MCF 10A (cell line): Measurements from ENCODE around the gene GARS1. TPM values are rescaled to one million over a fixed set of nuclear protein-coding genes. Genes with fewer than 3 reads are reported as not detected.

Source experiments
- BruUV-seq: library from RNA; stranded (reverse); fragments of 400-500 nt; replicated peaks from 2 replicates; lab custom pipeline; 2021; lab: Mats Ljungman, UMichigan
- CTCF ChIA-PET: fragments of 300-600 bp; sonication (Branson Sonifier 250); formaldehyde crosslinking; extraction: SDS; loops from one replicate; lab custom pipeline; 2021; ENCODE audit warnings: antibody characterized with exemption, inconsistent platforms; lab: Yijun Ruan, JAX
- POLR2A ChIA-PET: fragments of 300-600, 350-650 bp; sonication (Branson Sonifier 250); formaldehyde crosslinking; extraction: SDS; loops from one replicate; lab custom pipeline; 2020; ENCODE audit warnings: antibody characterized with exemption, inconsistent platforms; lab: Yijun Ruan, JAX
- DNase-seq: peaks from one replicate; pipeline ENCODE4 v3.0.0-alpha.2; 2018; ENCODE audit not compliant: unreplicated experiment
- H3K27ac Mint-ChIP-seq: one replicate; pipeline ENCODE4 v1.8.0; 2022; ENCODE audit warnings: mild to moderate bottlenecking, low read depth, mixed read lengths; ENCODE audit not compliant: unreplicated experiment
- H3K27me3 Mint-ChIP-seq: one replicate; pipeline ENCODE4 v1.8.0; 2022; ENCODE audit warnings: mixed read lengths; ENCODE audit not compliant: insufficient read depth, unreplicated experiment
- H3K36me3 Mint-ChIP-seq: one replicate; pipeline ENCODE4 v1.8.0; 2022; ENCODE audit warnings: mild to moderate bottlenecking, moderate library complexity, mixed read lengths; ENCODE audit not compliant: insufficient read depth, unreplicated experiment
- H3K4me1 Mint-ChIP-seq: one replicate; pipeline ENCODE4 v1.8.0; 2022; ENCODE audit warnings: mixed read lengths; ENCODE audit not compliant: insufficient read depth, unreplicated experiment
- H3K4me3 Mint-ChIP-seq: one replicate; pipeline ENCODE4 v1.8.0; 2022; ENCODE audit warnings: mild to moderate bottlenecking, moderate library complexity, mixed read lengths; ENCODE audit not compliant: unreplicated experiment
- H3K9me3 Mint-ChIP-seq: one replicate; pipeline ENCODE4 v1.8.0; 2022; ENCODE audit warnings: mixed read lengths; ENCODE audit not compliant: unreplicated experiment
- CTCF ChIP-seq: fragments of 200-600 bp; IDR thresholded peaks from one replicate; pipeline ENCODE4 v1.8.0; 2022; ENCODE audit warnings: antibody characterized with exemption, mild to moderate bottlenecking; ENCODE audit not compliant: unreplicated experiment
- intact Hi-C: fragments of 100-400 bp; cut with micrococcal nuclease; formaldehyde crosslinking; loops from 2 replicates; pipeline ENCODE4 v1.14.1; 2022
- total RNA-seq: library from RNA; stranded (reverse); gene quantifications from 2 replicates; pipeline ENCODE4 v1.2.3, GENCODE V29; 2022

Gene GARS1
- total RNA-seq, 1 experiment from 2014 or later = 386 TPM

DNA sequence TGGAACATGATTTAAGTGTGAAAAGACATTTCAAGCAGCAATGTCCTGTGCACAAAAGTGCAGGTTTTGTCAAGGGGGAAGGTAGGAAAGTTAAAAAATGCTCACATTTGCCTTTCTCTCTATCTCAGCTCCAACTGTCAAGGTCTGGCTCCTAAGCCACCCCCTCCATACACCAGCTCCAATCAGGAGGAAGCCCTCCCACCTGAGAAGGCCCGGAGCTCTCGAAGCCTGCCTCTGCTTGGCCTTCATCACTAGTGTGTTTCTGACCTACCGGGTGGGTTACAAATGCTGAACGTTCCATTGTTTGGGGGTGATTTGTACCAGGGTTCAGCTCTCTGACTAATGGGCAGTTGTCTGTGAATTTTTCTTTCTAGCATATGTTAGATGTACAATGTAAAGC is 73.4 kb downstream of the GARS1 start:
- POLR2A ChIA-PET = no interaction called here
- CTCF ChIA-PET = interaction anchor here (0.6 to 1.8 kb wide), 3 partner anchors 73 to 967 kb away, joined by 3 to 7 read pairs (median 3); no protein-coding TSS in a partner anchor
- no peak overlapping the region for H3K27ac Mint-ChIP-seq
- no peaks in the 10 kb centered on the region for H3K4me1 Mint-ChIP-seq
- BruUV-seq = no TSS peak
- TF ChIP-seq CTCF = no peak
- no peaks in the 10 kb centered on the region for H3K36me3 Mint-ChIP-seq
- H3K4me3 Mint-ChIP-seq = no peak overlapping the region
- H3K9me3 Mint-ChIP-seq = no peaks in the 10 kb centered on the region
- intact Hi-C loops = no loop called here
- H3K27me3 Mint-ChIP-seq = peaks cover 18% of the 10 kb centered on the region
- DNase-seq = no peak

GRCh38 chr7:30671793-30672465 is 77.3 kb downstream of the GARS1 start:
- Mint-ChIP-seq H3K36me3 (no peaks in the 10 kb centered on the region), H3K9me3 (no peaks in the 10 kb centered on the region), H3K27ac (no peak overlapping the region), H3K4me3 (no peak overlapping the region), H3K4me1 (no peaks in the 10 kb centered on the region), H3K27me3 (peaks cover 37% of the 10 kb centered on the region)
- intact Hi-C loops = no loop called here
- ChIA-PET CTCF (interaction anchor here (0.7 to 1.0 kb wide), 2 partner anchors 53 to 68 kb away, joined by 3 read pairs; no protein-coding TSS in a partner anchor), POLR2A (interaction anchor here (0.7 kb wide), 1 partner anchor 23 kb away, joined by 3 read pairs; no protein-coding TSS in a partner anchor)
- DNase-seq = peak; percentile 81
- TF ChIP-seq CTCF = no peak
- BruUV-seq = no TSS peak

DNA sequence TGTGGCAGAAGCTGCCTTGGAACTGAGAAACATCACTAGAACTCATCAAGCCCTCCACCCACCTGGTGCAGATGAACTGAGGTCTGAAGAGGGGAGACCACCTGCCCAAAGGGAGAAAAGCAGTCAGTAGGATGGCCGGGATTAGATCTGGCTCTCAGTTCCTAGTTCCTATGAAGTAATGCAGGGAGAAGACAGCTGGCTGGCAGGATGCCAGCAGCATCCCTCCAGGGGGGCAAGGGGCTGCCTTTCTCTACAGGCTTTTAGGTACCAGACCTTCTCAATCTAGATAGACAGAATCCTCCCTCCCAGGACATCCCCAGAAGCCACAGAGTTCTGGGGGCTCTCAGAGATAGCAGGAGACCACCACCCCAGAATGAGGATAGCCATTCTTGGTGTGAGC is 79.7 kb downstream of the GARS1 start:
- POLR2A ChIA-PET = no interaction called here
- H3K36me3 Mint-ChIP-seq = no peaks in the 10 kb centered on the region
- intact Hi-C loops = no loop called here
- CTCF ChIA-PET = interaction anchor here (2.2 kb wide), 1 partner anchor 66 kb away, joined by 8 read pairs; no protein-coding TSS in a partner anchor
- no peak overlapping the region for H3K4me3 Mint-ChIP-seq
- H3K9me3 Mint-ChIP-seq = no peaks in the 10 kb centered on the region
- no peak overlapping the region for H3K27ac Mint-ChIP-seq
- H3K4me1 Mint-ChIP-seq = no peaks in the 10 kb centered on the region
- no TSS peak for BruUV-seq
- TF ChIP-seq CTCF = no peak
- DNase-seq = no peak
- H3K27me3 Mint-ChIP-seq = peaks cover 56% of the 10 kb centered on the region

DNA sequence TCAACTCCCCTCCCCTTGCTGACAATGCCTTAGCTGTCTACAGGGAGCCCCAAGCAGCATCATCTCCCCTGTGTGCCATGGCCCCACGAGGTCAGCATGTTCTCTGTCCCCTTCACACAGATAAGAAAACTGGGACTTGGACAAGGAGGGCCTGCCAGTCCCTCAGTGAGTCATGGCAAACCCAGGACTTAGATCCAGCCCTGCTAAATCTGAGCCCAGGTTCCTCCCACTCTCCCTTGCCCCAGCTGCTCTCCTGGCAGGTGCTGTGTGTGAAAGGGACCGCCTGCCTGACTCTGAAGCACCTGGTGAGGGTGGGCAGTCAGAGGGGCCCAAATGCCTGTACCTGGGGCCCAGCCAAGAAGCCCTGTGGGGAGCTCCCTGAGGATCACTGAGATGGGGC is 80.2 kb downstream of the GARS1 start:
- no peak for TF ChIP-seq CTCF
- intact Hi-C loops = no loop called here
- Mint-ChIP-seq H3K36me3 (no peaks in the 10 kb centered on the region), H3K4me3 (no peak overlapping the region), H3K27me3 (peaks cover 56% of the 10 kb centered on the region), H3K27ac (no peak overlapping the region), H3K9me3 (no peaks in the 10 kb centered on the region), H3K4me1 (no peaks in the 10 kb centered on the region)
- CTCF ChIA-PET = interaction anchor here (0.9 to 2.2 kb wide), 2 partner anchors 41 to 66 kb away, joined by 3 to 8 read pairs; no protein-coding TSS in a partner anchor
- DNase-seq = no peak
- no TSS peak for BruUV-seq
- POLR2A ChIA-PET = no interaction called here
